GM19238 (cell line): Measurements from ENCODE around the gene GJA1.
"Not testable (repeated sequence)": the region's sequence is repeated elsewhere in the genome, so short reads cannot be mapped to it uniquely, and the experiment has no call there.

Source experiments
- DNase-seq: peaks from one replicate; pipeline ENCODE4 v3.0.0; 2011; ENCODE audit warnings: low spot score; ENCODE audit not compliant: insufficient read length

Gene GJA1

GRCh38 chr6:121436960-121437850, 1.8 kb downstream of the GJA1 start:
- DNase-seq = no peak

- DNase-seq = no peak
These were observed 2.6 kb downstream of the GJA1 start for GRCh38 chr6:121437851-121438651.

DNA sequence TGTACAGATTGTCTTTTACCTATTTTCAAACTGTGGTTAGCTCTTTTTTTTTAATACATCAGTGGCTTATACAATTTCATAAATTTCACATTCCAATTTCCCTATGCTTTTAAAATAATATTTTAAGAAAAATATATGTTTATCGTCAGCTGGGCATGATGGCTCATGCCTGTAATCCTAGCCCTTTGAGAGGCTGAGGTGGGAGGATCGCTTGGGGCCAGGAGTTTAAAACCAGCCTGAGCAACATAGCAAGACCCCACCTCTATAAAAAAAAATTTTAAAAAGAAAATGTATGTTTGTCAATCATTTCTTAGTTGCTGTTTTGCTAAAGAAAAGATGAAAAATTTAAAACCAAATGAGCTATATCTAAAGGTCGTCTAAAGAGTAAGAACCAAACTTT, 3.4 kb downstream of the GJA1 start:
- no peak for DNase-seq

DNA sequence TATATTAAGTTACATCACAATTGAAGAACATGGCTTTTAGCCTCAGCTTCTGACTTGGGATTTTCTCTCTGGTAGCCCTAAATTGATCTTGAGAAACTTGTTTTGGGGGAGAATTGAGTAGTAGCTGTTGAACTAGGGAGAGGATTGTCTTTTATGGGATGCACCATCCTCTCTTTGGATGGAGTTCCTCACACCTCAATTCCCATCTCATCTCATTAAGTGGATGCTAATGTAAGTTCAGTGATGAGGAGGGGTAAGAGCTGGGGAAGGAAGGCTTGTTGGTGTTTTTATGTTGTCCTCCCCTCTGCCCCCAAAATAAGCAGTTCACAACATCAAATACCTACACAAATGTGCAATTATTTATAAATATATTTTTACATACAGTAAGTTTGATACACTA, 4.0 kb downstream of the GJA1 start:
- no peak for DNase-seq

DNA sequence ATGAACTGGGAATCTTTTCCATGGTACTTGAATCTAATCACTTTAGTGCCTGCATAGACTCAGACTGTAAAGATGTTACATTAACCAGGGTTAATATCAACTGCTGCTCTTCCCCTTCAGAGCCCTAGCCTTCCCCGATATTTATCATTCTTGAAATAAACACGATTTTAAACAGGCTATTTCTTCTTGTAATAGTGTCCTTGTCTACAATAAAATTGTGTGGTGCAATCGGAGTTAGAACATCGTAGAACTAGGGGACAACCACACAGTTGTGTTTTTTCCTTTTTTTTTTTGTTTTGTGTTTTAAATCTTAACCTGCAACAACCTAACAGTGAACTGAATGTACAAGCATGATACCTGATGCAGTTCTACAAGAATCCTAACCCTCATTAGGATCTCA, 4.5 kb downstream of the GJA1 start:
- no peak for DNase-seq

GRCh38 chr6:121441477-121441876, 6.0 kb downstream of the GJA1 start:
- no peak for DNase-seq

GRCh38 chr6:121442576-121442975, 7.1 kb downstream of the GJA1 start:
- no peak for DNase-seq

- no peak for DNase-seq
These were observed 8.6 kb downstream of the GJA1 start for GRCh38 chr6:121443971-121444541.

- not testable (repeated sequence) for DNase-seq
These were observed 11.3 kb downstream of the GJA1 start for GRCh38 chr6:121446705-121447104.

- not testable (repeated sequence) for DNase-seq
These were observed 12.3 kb downstream of the GJA1 start for GRCh38 chr6:121447746-121448145.

- DNase-seq = not testable (repeated sequence)
These were observed 13.1 kb downstream of the GJA1 start for GRCh38 chr6:121448528-121448927.

DNA sequence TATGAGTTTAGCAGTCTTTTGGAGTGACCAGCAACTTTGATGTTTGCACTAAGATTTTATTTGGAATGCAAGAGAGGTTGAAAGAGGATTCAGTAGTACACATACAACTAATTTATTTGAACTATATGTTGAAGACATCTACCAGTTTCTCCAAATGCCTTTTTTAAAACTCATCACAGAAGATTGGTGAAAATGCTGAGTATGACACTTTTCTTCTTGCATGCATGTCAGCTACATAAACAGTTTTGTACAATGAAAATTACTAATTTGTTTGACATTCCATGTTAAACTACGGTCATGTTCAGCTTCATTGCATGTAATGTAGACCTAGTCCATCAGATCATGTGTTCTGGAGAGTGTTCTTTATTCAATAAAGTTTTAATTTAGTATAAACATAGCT, 13.9 kb downstream of the GJA1 start:
- DNase-seq = no peak

DNA sequence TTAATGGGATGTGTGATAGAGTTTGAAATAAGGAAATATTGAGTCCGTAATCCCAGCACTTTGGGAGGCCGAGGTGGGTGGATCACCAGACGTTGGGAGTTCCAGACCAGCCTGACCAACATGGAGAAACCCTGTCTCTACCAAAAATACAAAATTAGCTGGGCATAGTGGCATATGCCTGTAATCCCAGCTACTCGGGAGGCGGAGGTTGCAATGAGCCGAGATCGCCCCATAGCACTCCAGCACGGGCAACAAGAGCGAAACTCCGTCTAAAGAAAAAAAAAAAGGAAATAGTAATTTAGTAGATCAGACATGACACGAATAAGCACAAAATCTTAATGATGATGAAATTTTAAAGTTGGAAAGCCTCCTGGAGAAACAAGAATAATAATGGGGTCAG, 14.8 kb downstream of the GJA1 start:
- DNase-seq = no peak

DNA sequence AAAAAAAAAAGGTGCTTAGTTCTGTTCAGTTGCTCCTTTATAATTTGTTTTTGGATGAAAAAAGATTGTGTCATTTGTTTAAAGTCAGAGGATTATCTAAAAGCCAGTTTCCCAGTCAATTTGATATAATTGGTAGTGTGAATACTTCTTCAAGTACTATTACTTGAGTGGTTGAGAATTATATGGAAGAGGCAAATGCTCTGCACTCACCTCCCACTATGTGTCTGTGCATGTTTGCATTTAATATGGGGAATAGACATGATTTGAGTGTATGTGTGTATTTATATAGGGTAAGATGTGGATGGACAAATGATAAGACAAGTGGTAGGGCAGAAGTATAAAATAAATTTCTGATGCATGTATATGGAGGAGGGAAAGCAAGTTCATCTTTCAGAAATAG, 15.8 kb downstream of the GJA1 start:
- no peak for DNase-seq

DNA sequence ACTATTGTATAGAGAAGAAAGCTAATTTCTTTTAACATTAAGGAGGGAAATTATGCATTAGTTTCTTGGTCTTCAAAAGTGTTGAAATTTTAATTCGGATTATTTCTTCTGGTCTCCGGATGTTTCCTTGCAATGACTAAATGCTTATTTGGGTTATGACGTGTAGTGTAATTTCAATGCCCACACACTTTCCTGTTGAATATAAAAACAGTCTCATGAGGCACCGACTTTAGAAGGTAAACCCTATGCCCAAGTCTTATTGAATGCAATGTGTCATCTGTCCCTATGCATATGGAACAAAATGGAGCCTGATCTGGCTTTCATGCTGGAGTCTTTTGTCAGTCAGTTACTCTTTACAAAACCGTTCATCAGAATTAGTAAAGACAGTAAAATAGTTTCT, 17.7 kb downstream of the GJA1 start:
- DNase-seq = no peak

DNA sequence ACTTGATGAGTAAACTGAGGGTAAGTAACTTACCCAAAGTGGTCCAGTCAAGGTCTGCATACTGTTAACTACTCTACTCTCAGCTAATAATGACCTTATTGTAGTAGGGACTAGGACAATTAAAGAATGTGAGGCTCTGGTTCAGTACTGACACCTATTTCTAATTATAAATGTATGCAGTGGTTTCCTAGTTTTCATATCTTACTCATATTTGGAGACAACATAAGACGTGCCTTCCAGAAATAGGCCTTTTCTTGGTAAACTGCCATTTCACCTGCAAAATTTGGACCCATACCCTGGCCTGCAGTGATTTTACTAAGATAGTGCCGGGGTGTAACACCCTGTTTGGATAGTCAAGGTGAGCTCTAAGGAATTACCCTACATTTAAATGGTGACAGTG, 24.7 kb downstream of the GJA1 start:
- DNase-seq = no peak

- DNase-seq = no peak
These were observed 27.6 kb downstream of the GJA1 start for GRCh38 chr6:121463087-121463486.

- no peak for DNase-seq
These were observed 29.7 kb downstream of the GJA1 start for GRCh38 chr6:121465101-121465500.

- no peak for DNase-seq
These were observed 44.1 kb downstream of the GJA1 start for GRCh38 chr6:121479486-121480098.

- no peak for DNase-seq
These were observed 44.8 kb downstream of the GJA1 start for GRCh38 chr6:121480099-121480713.

- no peak for DNase-seq
These were observed 46.7 kb downstream of the GJA1 start for GRCh38 chr6:121482004-121482693.
